ENCODE data around the gene ZEB1.

Gene ZEB1

DNA sequence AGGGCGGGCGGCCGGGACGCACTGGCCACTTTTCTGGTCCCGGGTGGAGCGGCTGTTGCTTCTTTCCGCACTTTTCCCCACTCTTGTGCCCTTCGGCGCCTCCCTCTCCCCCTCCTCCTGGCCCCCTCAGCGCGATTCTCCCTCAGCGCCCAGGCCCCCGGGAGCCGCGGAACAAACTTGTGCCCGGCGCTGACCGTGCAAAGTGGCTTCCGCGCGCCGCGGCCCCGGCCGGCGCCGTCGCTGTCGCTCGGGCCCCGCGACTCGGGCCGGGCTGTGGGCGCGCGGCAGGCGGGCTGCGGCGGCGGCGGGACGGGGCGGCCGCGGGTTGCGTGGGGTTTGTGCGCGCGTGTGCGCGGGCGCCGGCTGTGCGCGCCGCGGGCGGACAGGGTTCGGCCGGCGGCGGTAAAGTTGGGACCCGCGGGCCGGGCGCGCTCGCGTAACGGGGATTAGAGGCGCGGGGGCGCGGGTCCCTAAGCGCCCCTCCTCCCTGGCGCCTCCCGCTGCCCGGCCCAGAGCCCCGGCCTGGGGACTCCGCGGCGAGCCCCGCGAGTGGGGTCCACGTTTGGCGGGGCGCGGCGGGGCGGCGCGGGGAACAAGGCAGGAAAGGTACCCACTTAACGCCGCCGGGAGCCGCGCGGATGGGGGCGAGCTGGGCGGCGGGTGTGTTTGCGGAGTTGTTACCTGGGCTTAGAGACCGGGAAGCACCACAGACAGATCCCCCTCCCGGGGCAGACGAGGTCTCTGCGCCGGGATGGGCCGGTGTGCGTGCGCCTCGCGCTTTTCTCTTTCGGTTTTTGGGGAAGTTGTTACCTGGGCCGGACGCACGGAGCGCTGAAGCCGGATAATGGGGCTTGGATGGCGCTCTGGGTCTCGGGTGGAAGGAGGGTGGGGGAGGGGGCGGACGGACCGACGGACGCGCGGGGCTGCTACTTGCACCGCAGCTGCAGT lies 860 bp downstream of the ZEB1 start:
- H2AFZ ChIP-seq (ENCODE audit: low read length) = peak overlapping the region; percentile 81
- peaks cover 49% of the 10 kb centered on the region for H4K20me1 ChIP-seq (ENCODE audit: insufficient read depth, low read length, poor library complexity, severe bottlenecking)
- H3K27me3 ChIP-seq (ENCODE audit: insufficient read depth, low read length, poor library complexity, severe bottlenecking) = no peaks in the 10 kb centered on the region
- H3K36me3 ChIP-seq (ENCODE audit: insufficient read depth, low read length) = no peaks in the 10 kb centered on the region
- no peaks in the 10 kb centered on the region for H3F3A ChIP-seq (ENCODE audit: low read depth)
- TF ChIP-seq, protein P1, sequence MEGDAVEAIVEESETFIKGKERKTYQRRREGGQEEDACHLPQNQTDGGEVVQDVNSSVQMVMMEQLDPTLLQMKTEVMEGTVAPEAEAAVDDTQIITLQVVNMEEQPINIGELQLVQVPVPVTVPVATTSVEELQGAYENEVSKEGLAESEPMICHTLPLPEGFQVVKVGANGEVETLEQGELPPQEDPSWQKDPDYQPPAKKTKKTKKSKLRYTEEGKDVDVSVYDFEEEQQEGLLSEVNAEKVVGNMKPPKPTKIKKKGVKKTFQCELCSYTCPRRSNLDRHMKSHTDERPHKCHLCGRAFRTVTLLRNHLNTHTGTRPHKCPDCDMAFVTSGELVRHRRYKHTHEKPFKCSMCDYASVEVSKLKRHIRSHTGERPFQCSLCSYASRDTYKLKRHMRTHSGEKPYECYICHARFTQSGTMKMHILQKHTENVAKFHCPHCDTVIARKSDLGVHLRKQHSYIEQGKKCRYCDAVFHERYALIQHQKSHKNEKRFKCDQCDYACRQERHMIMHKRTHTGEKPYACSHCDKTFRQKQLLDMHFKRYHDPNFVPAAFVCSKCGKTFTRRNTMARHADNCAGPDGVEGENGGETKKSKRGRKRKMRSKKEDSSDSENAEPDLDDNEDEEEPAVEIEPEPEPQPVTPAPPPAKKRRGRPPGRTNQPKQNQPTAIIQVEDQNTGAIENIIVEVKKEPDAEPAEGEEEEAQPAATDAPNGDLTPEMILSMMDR (conservative IDR thresholded peaks at IDR 0.05; ENCODE audit: low read length) = no peak
- no peak for TF ChIP-seq EZH2phosphoT487 (IDR thresholded peaks at IDR 0.05; ENCODE audit: borderline replicate concordance)
- peaks cover 61% of the 10 kb centered on the region for H3K4me1 ChIP-seq (ENCODE audit: insufficient read depth, low read length, poor library complexity, severe bottlenecking)
- peak overlapping the region; percentile 86 for H3K4me3 ChIP-seq (ENCODE audit: low read length, poor library complexity, severe bottlenecking)
- H3K4me2 ChIP-seq (ENCODE audit: low read depth, low read length, poor library complexity, severe bottlenecking) = peak overlapping the region; percentile 98
- peak overlapping the region; percentile 91 for H3K9ac ChIP-seq (ENCODE audit: low read depth, low read length, poor library complexity, severe bottlenecking)
- no peaks in the 10 kb centered on the region for H3K9me2 ChIP-seq (replicated peaks; ENCODE audit: low read depth, low read length)
- H3K9me3 ChIP-seq (ENCODE audit: insufficient read depth, low read depth, low read length) = no peaks in the 10 kb centered on the region
- H3K79me2 ChIP-seq (ENCODE audit: insufficient read depth, low read length) = peaks cover 72% of the 10 kb centered on the region

DNA sequence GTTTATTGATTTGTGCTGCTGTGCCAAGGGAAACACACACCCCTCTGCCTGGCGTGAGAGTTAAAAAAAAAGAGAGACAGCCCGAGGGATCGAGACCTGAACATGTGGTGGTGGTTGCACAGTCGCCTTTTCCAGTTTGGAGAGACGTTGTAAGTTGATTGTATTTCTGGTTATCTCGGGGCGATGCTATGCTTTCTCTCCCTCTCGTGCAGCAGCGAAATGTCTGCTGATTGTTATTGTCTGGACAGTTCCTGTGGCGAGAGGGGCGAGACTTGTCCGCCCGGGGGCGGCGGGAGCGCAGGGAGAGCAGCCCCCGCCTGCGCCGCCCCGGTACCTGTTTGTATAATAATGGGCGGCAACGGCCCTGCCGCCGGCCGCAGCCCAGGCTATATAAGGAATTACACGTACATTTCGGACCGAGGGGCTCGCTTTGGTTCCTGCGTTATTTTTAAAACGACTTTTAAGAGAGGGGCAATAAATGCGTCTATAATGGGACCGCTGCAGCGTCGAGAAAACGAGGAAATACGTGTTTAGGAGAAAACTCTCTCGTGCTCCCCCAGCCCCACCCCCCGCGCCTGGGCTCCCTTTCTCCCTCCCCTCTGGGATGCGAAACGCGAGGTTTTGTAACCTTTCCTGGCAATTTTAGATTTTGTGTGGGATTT lies 1.7 kb downstream of the ZEB1 start:
- Histone ChIP-seq H3F3A (ENCODE audit: low read depth) (no peaks in the 10 kb centered on the region), H3K4me3 (ENCODE audit: low read length, poor library complexity, severe bottlenecking) (peak overlapping the region; percentile 86), H3K9me2 (replicated peaks; ENCODE audit: low read depth, low read length) (no peaks in the 10 kb centered on the region), H2AFZ (ENCODE audit: low read length) (peak overlapping the region; percentile 58), H3K79me2 (ENCODE audit: insufficient read depth, low read length) (peaks cover 79% of the 10 kb centered on the region), H3K9ac (ENCODE audit: low read depth, low read length, poor library complexity, severe bottlenecking) (peak overlapping the region; percentile 86), H3K4me1 (ENCODE audit: insufficient read depth, low read length, poor library complexity, severe bottlenecking) (peaks cover 61% of the 10 kb centered on the region), H3K36me3 (ENCODE audit: insufficient read depth, low read length) (no peaks in the 10 kb centered on the region), H4K20me1 (ENCODE audit: insufficient read depth, low read length, poor library complexity, severe bottlenecking) (peaks cover 57% of the 10 kb centered on the region), H3K9me3 (ENCODE audit: insufficient read depth, low read depth, low read length) (no peaks in the 10 kb centered on the region), H3K4me2 (ENCODE audit: low read depth, low read length, poor library complexity, severe bottlenecking) (peak overlapping the region; percentile 98), H3K27me3 (ENCODE audit: insufficient read depth, low read length, poor library complexity, severe bottlenecking) (no peaks in the 10 kb centered on the region)
- TF ChIP-seq EZH2phosphoT487 (IDR thresholded peaks at IDR 0.05; ENCODE audit: borderline replicate concordance) = no peak
- TF ChIP-seq, protein P1 (conservative IDR thresholded peaks at IDR 0.05; ENCODE audit: low read length) = no peak

DNA sequence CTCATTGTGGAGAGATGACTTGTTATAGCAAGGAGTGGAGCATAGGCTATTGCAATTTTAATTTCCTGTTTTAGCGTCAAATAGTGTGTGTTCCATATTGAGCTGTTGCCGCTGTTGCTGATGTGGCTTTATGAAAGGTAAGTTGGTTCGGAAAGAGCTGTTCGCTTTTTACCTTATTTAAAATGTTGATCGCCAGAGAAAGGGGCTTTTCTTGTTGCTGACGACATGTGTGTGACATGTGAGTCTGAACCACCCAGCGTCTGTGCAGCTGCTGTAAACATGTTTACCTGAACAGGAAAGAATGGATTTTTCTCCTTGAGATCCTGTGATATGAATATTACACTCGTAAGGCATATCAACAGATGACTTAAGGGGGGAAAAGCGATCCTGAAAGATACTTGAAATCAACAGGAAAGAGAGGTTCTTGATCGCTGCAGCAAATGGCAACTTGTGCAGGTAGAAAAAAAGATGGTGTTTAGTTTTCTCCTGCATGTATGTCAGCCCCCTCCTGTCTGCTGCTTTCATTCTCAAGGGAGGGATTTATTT lies 2.5 kb downstream of the ZEB1 start:
- H3F3A ChIP-seq (ENCODE audit: low read depth) = no peaks in the 10 kb centered on the region
- H3K27me3 ChIP-seq (ENCODE audit: insufficient read depth, low read length, poor library complexity, severe bottlenecking) = no peaks in the 10 kb centered on the region
- H3K4me3 ChIP-seq (ENCODE audit: low read length, poor library complexity, severe bottlenecking) = peak overlapping the region; percentile 86
- no peaks in the 10 kb centered on the region for H3K9me3 ChIP-seq (ENCODE audit: insufficient read depth, low read depth, low read length)
- H4K20me1 ChIP-seq (ENCODE audit: insufficient read depth, low read length, poor library complexity, severe bottlenecking) = peaks cover 65% of the 10 kb centered on the region
- TF ChIP-seq, protein P1 (conservative IDR thresholded peaks at IDR 0.05; ENCODE audit: low read length) = no peak
- no peak for TF ChIP-seq EZH2phosphoT487 (IDR thresholded peaks at IDR 0.05; ENCODE audit: borderline replicate concordance)
- peaks cover 87% of the 10 kb centered on the region for H3K79me2 ChIP-seq (ENCODE audit: insufficient read depth, low read length)
- peak overlapping the region; percentile 98 for H3K4me2 ChIP-seq (ENCODE audit: low read depth, low read length, poor library complexity, severe bottlenecking)
- H3K9ac ChIP-seq (ENCODE audit: low read depth, low read length, poor library complexity, severe bottlenecking) = peak overlapping the region; percentile 86
- H3K9me2 ChIP-seq (replicated peaks; ENCODE audit: low read depth, low read length) = no peaks in the 10 kb centered on the region
- peaks cover 62% of the 10 kb centered on the region for H3K4me1 ChIP-seq (ENCODE audit: insufficient read depth, low read length, poor library complexity, severe bottlenecking)
- H3K36me3 ChIP-seq (ENCODE audit: insufficient read depth, low read length) = no peaks in the 10 kb centered on the region
- peak overlapping the region; percentile 24; the same call in 1 of the 2 replicates for H2AFZ ChIP-seq (ENCODE audit: low read length)
